ENCODE data around the gene SLC34A1.

The SLC34A1 gene

DNA sequence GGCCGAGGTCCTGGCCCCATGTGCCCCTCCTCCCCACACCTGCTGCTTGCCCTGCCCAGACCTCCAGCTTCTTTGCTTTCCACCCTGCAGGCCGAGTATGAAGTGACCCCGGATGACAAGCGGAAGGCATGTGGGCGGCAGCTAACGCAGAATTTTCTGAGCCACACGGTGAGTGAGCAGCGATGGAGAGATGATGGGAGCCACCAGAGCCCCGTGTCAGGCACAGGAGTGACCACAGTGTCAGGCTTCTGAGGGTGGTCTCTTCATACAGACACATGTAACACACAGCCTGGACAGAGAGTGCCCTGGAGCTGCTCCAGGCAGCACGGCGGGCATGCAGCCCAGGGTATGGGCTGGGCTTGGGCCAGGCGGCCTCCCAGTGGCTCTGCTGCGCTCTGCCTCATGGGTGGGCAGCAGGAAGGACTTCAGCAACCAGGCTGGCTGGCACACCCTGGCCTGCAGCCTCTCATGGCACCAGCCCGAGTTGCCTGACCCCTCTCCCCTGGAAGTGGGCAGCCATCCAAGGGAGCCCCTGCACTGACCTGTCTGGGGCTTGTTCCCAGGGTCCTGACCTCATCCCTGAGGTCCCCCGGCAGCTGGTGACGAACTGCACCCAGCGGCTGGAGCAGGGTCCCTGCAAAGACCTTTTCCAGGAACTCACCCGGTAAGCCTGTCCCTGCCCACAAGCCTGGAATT is 48.1 kb downstream of the SLC34A1 start:
- Histone ChIP-seq H3K9me3 (ENCODE audit: control insufficient read depth, low read length) (no peaks in the 10 kb centered on the region), H3K36me3 (ENCODE audit: control insufficient read depth, insufficient read depth, low read length, severe bottlenecking) (peaks cover 23% of the 10 kb centered on the region), H3K9ac (ENCODE audit: low read length) (no peak overlapping the region), H3K27me3 (replicated peaks; ENCODE audit: control insufficient read depth, insufficient read depth, low read length) (no peaks in the 10 kb centered on the region), H3K4me1 (ENCODE audit: control insufficient read depth, insufficient read depth, low read length) (peaks cover 9% of the 10 kb centered on the region), H3K4me3 (ENCODE audit: low read length) (no peak overlapping the region)
- no peak for DNase-seq (ENCODE audit: low read depth)

DNA sequence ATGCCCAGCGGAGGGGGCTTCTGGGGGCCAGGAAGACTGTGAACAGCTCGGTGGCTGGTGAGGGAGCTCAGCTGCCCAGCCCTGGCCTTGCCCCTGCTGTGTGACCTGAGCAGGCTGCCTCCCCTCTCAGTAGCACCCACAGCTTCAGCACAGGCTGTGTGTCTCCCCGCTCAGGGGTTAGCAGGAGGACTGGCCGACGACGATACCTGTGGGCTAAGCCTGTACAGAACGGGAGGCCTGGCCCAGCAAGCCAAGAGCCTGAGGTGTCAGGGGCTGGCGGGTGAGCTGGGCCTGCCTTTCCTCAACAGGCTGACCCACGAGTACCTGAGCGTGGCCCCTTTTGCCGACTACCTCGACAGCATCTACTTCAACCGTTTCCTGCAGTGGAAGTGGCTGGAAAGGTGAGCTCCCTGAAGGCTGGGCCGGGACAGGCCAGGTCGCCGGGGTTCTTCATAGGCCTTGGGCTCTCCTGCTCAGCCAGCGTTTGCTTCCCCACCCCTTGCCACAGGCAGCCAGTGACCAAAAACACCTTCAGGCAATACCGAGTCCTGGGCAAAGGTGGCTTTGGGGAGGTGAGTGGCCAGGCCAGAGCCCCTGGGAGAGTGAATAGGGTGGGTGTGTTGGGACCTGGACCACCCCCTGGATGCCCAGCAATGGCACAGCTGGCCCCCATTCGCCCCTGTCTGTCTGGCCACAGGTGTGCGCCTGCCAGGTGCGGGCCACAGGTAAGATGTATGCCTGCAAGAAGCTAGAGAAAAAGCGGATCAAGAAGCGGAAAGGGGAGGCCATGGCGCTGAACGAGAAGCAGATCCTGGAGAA is 48.8 kb downstream of the SLC34A1 start:
- Histone ChIP-seq H3K4me3 (ENCODE audit: low read length) (no peak overlapping the region), H3K27me3 (replicated peaks; ENCODE audit: control insufficient read depth, insufficient read depth, low read length) (no peaks in the 10 kb centered on the region), H3K36me3 (ENCODE audit: control insufficient read depth, insufficient read depth, low read length, severe bottlenecking) (peaks cover 26% of the 10 kb centered on the region), H3K9ac (ENCODE audit: low read length) (no peak overlapping the region), H3K9me3 (ENCODE audit: control insufficient read depth, low read length) (no peaks in the 10 kb centered on the region), H3K4me1 (ENCODE audit: control insufficient read depth, insufficient read depth, low read length) (peaks cover under 1% of the 10 kb centered on the region)
- DNase-seq (ENCODE audit: low read depth), result no peak

DNA sequence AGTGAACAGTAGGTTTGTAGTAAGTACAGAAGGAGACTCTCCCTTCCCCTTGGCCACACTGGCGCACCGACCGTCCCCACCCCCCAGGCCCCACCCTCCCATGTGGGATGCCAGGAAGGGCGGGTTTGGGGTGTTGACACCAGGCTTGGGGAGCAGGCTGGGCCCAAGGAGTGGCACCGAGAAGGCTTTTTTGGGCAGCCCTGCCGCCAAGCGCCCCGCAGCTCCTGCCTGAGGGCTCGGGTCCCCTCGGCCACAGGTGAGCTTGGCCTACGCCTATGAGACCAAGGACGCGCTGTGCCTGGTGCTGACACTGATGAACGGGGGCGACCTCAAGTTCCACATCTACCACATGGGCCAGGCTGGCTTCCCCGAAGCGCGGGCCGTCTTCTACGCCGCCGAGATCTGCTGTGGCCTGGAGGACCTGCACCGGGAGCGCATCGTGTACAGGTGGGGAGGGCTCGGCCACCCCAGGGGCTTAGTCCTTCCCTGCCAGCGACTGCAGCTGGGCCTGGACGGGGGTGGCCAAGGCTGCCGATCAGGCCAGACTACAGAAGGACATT is 49.5 kb downstream of the SLC34A1 start:
- Histone ChIP-seq H3K4me3 (ENCODE audit: low read length) (no peak overlapping the region), H3K9ac (ENCODE audit: low read length) (no peak overlapping the region), H3K9me3 (ENCODE audit: control insufficient read depth, low read length) (no peaks in the 10 kb centered on the region), H3K27me3 (replicated peaks; ENCODE audit: control insufficient read depth, insufficient read depth, low read length) (no peaks in the 10 kb centered on the region), H3K36me3 (ENCODE audit: control insufficient read depth, insufficient read depth, low read length, severe bottlenecking) (peaks cover 26% of the 10 kb centered on the region), H3K4me1 (ENCODE audit: control insufficient read depth, insufficient read depth, low read length) (no peaks in the 10 kb centered on the region)
- no peak for DNase-seq (ENCODE audit: low read depth)

DNA sequence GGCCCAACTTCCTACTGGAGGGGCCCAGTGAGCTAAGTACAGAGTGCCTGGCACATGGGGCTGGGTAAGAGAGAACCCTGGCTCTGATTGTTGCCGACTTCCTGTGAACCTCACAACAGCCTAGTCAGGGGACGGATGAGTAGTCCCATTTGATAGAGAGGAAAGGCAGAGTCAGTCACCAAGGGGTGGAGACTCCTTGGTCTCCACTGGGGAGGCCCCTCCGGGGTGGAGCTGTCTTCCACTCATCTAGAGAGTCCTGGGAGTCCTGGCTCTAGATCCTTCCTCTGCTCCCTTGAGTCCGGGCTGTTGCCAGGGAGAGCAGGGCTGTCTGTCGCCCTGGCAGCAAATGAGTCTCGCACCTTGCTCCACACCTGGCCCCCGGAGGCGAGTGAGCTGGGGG is 50.2 kb downstream of the SLC34A1 start:
- DNase-seq (ENCODE audit: low read depth), result no peak
- no peaks in the 10 kb centered on the region for H3K27me3 ChIP-seq (replicated peaks; ENCODE audit: control insufficient read depth, insufficient read depth, low read length)
- H3K9me3 ChIP-seq (ENCODE audit: control insufficient read depth, low read length), result no peaks in the 10 kb centered on the region
- no peak overlapping the region for H3K9ac ChIP-seq (ENCODE audit: low read length)
- no peaks in the 10 kb centered on the region for H3K4me1 ChIP-seq (ENCODE audit: control insufficient read depth, insufficient read depth, low read length)
- peaks cover 26% of the 10 kb centered on the region for H3K36me3 ChIP-seq (ENCODE audit: control insufficient read depth, insufficient read depth, low read length, severe bottlenecking)
- H3K4me3 ChIP-seq (ENCODE audit: low read length), result no peak overlapping the region

DNA sequence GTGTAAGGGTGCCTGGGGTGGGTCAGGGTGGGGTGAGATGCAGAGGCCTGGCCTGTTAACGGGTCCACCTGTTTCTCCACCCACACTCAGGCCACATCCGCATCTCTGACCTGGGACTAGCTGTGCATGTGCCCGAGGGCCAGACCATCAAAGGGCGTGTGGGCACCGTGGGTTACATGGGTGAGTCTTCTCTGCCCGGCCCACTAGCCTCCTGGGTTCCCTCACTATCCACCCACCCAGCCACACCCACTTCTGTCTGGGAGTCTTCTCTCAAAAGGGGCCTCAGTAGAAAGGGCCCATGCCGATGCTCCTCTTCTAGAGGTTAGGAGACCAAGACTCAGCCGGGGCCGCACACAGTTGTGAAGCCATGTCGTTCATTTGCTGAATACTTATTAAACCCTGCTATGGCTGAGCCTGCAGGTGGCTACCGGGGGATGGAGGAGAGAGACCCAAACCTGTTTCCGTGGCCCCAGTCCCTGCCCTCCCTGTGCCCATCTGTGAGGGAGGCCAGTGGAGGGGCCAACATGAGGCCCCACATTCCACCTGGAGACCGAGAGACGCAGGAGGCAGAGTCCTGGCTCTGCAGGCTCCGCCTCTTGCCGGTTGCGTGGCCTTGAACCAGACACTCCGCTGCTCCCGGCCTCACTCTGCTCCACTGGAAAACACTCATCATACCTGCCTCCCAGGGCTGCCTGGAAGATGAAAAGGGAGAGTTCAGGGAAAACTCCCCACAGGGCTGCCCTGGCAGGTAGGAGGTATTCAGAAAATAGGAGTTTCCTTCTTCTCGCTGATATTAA is 50.9 kb downstream of the SLC34A1 start:
- Histone ChIP-seq H3K36me3 (ENCODE audit: control insufficient read depth, insufficient read depth, low read length, severe bottlenecking) (peaks cover 26% of the 10 kb centered on the region), H3K27me3 (replicated peaks; ENCODE audit: control insufficient read depth, insufficient read depth, low read length) (no peaks in the 10 kb centered on the region), H3K9me3 (ENCODE audit: control insufficient read depth, low read length) (no peaks in the 10 kb centered on the region), H3K4me3 (ENCODE audit: low read length) (no peak overlapping the region), H3K9ac (ENCODE audit: low read length) (no peak overlapping the region), H3K4me1 (ENCODE audit: control insufficient read depth, insufficient read depth, low read length) (no peaks in the 10 kb centered on the region)
- DNase-seq (ENCODE audit: low read depth), result no peak

DNA sequence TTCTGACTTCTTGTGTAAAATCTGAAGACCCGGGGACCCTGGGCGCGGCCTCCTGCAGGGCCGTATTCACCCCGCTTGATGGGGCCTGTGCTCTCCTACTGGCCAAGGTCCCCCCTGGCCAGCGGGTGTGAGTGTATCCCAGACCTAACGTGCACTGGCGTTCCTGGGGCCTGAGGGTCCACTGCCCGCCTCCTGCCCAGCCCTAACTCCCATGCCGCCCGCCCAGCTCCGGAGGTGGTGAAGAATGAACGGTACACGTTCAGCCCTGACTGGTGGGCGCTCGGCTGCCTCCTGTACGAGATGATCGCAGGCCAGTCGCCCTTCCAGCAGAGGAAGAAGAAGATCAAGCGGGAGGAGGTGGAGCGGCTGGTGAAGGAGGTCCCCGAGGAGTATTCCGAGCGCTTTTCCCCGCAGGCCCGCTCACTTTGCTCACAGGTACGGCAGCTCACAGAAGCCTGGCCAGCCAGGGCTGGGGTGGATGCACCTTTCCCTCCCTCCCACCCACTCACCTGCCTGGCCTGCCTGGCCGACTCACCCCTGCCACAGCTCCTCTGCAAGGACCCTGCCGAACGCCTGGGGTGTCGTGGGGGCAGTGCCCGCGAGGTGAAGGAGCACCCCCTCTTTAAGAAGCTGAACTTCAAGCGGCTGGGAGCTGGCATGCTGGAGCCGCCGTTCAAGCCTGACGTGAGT is 51.8 kb downstream of the SLC34A1 start:
- no peaks in the 10 kb centered on the region for H3K27me3 ChIP-seq (replicated peaks; ENCODE audit: control insufficient read depth, insufficient read depth, low read length)
- no peak overlapping the region for H3K4me3 ChIP-seq (ENCODE audit: low read length)
- H3K36me3 ChIP-seq (ENCODE audit: control insufficient read depth, insufficient read depth, low read length, severe bottlenecking), result peaks cover 26% of the 10 kb centered on the region
- no peak overlapping the region for H3K9ac ChIP-seq (ENCODE audit: low read length)
- H3K4me1 ChIP-seq (ENCODE audit: control insufficient read depth, insufficient read depth, low read length), result no peaks in the 10 kb centered on the region
- H3K9me3 ChIP-seq (ENCODE audit: control insufficient read depth, low read length), result no peaks in the 10 kb centered on the region
- DNase-seq (ENCODE audit: low read depth), result no peak

DNA sequence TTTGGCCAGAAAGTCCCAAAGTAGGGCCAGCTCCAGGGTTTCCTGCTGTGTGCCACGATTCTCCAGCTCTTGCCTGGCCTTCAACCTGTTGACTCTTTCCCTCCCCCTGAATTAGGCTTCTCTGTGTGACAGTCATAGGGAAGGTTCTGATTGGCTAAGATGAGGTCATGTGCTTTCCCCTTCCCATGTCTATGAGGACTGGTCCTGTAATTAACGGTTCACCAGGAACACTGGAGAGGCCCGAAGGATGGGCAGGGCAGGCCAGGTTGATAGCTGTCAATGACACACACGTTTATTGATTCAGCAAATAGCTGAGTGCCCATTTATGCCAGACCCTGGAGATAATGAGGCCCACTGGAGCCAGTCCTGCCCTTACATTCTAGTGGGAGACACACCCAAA is 53.4 kb downstream of the SLC34A1 start:
- Histone ChIP-seq H3K4me3 (ENCODE audit: low read length) (no peak overlapping the region), H3K4me1 (ENCODE audit: control insufficient read depth, insufficient read depth, low read length) (no peaks in the 10 kb centered on the region), H3K9me3 (ENCODE audit: control insufficient read depth, low read length) (no peaks in the 10 kb centered on the region), H3K9ac (ENCODE audit: low read length) (no peak overlapping the region), H3K27me3 (replicated peaks; ENCODE audit: control insufficient read depth, insufficient read depth, low read length) (no peaks in the 10 kb centered on the region), H3K36me3 (ENCODE audit: control insufficient read depth, insufficient read depth, low read length, severe bottlenecking) (peaks cover 29% of the 10 kb centered on the region)
- no peak for DNase-seq (ENCODE audit: low read depth)

DNA sequence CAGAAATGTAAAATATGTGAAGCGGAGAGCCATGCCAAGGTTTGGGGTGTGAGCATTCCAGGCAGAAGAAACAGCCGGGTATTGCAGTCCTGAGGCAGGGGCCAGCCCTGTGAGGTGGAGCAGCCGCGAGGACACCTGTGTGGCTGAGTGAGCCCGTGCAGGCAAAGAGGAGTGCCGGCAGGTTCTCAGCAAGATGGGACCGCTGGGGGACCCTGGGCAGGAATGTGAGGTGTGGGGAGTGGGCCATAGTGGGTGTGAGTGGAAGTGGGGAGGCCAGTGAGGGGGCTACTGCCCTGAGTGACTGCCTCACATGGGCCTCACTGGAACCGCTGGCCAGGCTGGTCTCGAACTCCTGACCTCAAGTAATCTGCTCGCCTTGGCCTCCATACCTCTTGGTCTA is 54.2 kb downstream of the SLC34A1 start:
- no peak overlapping the region for H3K4me3 ChIP-seq (ENCODE audit: low read length)
- H3K36me3 ChIP-seq (ENCODE audit: control insufficient read depth, insufficient read depth, low read length, severe bottlenecking), result peaks cover 25% of the 10 kb centered on the region
- no peak for DNase-seq (ENCODE audit: low read depth)
- no peaks in the 10 kb centered on the region for H3K4me1 ChIP-seq (ENCODE audit: control insufficient read depth, insufficient read depth, low read length)
- H3K9me3 ChIP-seq (ENCODE audit: control insufficient read depth, low read length), result no peaks in the 10 kb centered on the region
- H3K9ac ChIP-seq (ENCODE audit: low read length), result no peak overlapping the region
- H3K27me3 ChIP-seq (replicated peaks; ENCODE audit: control insufficient read depth, insufficient read depth, low read length), result no peaks in the 10 kb centered on the region

DNA sequence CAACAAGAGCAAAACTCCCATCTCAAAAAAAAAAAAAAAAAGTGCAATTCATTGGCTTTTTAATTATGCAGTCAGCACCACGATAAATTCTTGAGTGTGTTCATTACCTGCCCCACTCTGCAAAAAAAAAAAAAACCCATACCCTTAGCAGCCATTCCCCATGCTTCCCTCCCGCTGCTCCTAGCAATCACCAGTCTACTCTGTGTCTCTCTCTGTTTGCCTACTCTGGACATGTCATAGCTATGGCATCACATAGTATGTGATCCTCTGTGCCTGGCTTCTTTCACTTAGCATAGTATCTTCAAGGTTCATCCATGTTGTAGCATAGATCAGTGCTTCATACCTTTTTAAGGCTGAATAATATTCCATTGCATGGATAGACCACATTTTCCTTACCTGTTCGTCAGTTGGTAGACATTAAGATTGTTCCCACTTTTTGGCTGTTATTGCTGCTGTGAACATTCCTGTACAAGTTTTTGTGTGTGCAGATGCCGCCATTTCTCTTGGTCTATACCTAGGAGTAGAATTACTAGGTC is 55.4 kb downstream of the SLC34A1 start:
- Histone ChIP-seq H3K9me3 (ENCODE audit: control insufficient read depth, low read length) (no peaks in the 10 kb centered on the region), H3K4me3 (ENCODE audit: low read length) (no peak overlapping the region), H3K27me3 (replicated peaks; ENCODE audit: control insufficient read depth, insufficient read depth, low read length) (no peaks in the 10 kb centered on the region), H3K9ac (ENCODE audit: low read length) (no peak overlapping the region), H3K36me3 (ENCODE audit: control insufficient read depth, insufficient read depth, low read length, severe bottlenecking) (peaks cover 18% of the 10 kb centered on the region), H3K4me1 (ENCODE audit: control insufficient read depth, insufficient read depth, low read length) (no peaks in the 10 kb centered on the region)
- DNase-seq (ENCODE audit: low read depth), result no peak

DNA sequence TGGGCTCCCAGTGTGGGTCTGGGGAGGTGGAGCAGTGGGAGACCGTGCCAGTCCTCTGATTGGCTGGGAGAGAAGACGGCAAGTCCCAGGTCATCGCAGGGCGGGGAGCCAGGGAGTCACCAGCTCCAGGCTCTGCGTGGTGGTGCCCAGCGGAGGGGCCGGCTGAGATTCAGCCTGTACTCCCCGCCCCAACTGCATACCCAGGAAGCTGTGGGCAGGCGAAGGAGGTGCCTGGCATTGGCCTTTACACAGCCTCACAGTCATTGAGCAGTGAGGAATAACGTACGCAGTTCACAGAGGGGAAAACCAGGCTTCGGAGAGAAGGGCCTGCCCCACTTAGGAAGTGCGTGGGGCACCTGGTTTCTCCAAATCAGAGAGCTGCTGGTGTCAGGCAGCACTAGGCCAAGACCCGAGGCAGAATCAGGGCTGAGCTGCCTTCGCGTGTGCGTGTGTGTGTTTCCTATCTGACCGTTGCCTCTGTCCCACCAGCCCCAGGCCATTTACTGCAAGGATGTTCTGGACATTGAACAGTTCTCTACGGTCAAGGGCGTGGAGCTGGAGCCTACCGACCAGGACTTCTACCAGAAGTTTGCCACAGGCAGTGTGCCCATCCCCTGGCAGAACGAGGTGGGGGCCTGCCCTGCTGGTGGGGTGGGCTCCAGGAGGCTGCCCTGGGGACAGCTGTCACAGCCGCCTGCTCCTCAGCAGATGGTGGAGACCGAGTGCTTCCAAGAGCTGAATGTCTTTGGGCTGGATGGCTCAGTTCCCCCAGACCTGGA is 56.2 kb downstream of the SLC34A1 start:
- peaks cover 12% of the 10 kb centered on the region for H3K36me3 ChIP-seq (ENCODE audit: control insufficient read depth, insufficient read depth, low read length, severe bottlenecking)
- no peak overlapping the region for H3K4me3 ChIP-seq (ENCODE audit: low read length)
- H3K4me1 ChIP-seq (ENCODE audit: control insufficient read depth, insufficient read depth, low read length), result no peaks in the 10 kb centered on the region

More for the DNA sequence above, 56.2 kb downstream of the SLC34A1 start:
- no peak for DNase-seq (ENCODE audit: low read depth)
- Histone ChIP-seq H3K27me3 (replicated peaks; ENCODE audit: control insufficient read depth, insufficient read depth, low read length) (no peaks in the 10 kb centered on the region), H3K9me3 (ENCODE audit: control insufficient read depth, low read length) (no peaks in the 10 kb centered on the region), H3K9ac (ENCODE audit: low read length) (no peak overlapping the region)

Data from adipocyte (in vitro differentiated cells).